Activated B cell treated with CpG ODN at 0.5 μM for 24 hours (primary cell): Measurements from ENCODE around the gene KRT32. TPM values are rescaled to one million over a fixed set of nuclear protein-coding genes. Genes with fewer than 3 reads are reported as not detected.

Source experiments
- ATAC-seq: fragments of 200-7000 bp; cut with Tn5 transposase; one replicate; pipeline ENCODE4 v1.10.0; 2021; ENCODE audit warnings: low read depth, mild to moderate bottlenecking, moderate library complexity
- CTCF ChIA-PET: fragments of 350-600 bp; sonication (Branson Sonifier 250); formaldehyde crosslinking; loops from one replicate; lab custom pipeline; 2021; ENCODE audit warnings: antibody characterized with exemption; lab: Charles Lee
- POLR2A ChIA-PET: fragments of 350-600 bp; sonication (Branson Sonifier 250); formaldehyde crosslinking; loops from one replicate; lab custom pipeline; 2021; ENCODE audit warnings: antibody characterized with exemption; lab: Charles Lee
- DNase-seq: peaks from one replicate; pipeline ENCODE4 v3.0.0; 2022
- H3K27ac Mint-ChIP-seq: one replicate; pipeline ENCODE4 v1.8.0; 2020; ENCODE audit warnings: mixed read lengths
- H3K27me3 Mint-ChIP-seq: one replicate; pipeline ENCODE4 v1.8.0; 2021; ENCODE audit warnings: mixed read lengths
- H3K36me3 Mint-ChIP-seq: one replicate; pipeline ENCODE4 v1.8.0; 2021; ENCODE audit warnings: low read depth, mixed read lengths
- H3K4me1 Mint-ChIP-seq: one replicate; pipeline ENCODE4 v1.8.0; 2021; ENCODE audit warnings: mixed read lengths
- H3K4me3 Mint-ChIP-seq: one replicate; pipeline ENCODE4 v1.8.0; 2020; ENCODE audit warnings: mild to moderate bottlenecking, mixed read lengths
- H3K9me3 Mint-ChIP-seq: one replicate; pipeline ENCODE4 v1.8.0; 2020; ENCODE audit warnings: mixed read lengths
- CTCF ChIP-seq: fragments of 200-600 bp; IDR thresholded peaks from one replicate; pipeline ENCODE4 v1.8.0; 2022; ENCODE audit warnings: antibody characterized with exemption, mild to moderate bottlenecking
- intact Hi-C: fragments of 100-400 bp; cut with micrococcal nuclease; formaldehyde crosslinking; loops from one replicate; pipeline ENCODE4 v1.15.1; 2024
- total RNA-seq: library from RNA; stranded (reverse); gene quantifications from 2 replicates; pipeline ENCODE4 v1.2.3, GENCODE V29; 2022

The KRT32 gene
- total RNA-seq, 1 donor from 2014 or later, result not detected

- Mint-ChIP-seq H3K4me3 (no peak overlapping the region), H3K4me1 (peaks cover 6% of the 10 kb centered on the region), H3K36me3 (no peaks in the 10 kb centered on the region), H3K27ac (no peak overlapping the region), H3K9me3 (no peaks in the 10 kb centered on the region), H3K27me3 (peaks cover 6% of the 10 kb centered on the region)
- ChIA-PET POLR2A (no interaction called here), CTCF (no interaction called here)
- DNase-seq (no peak), ATAC-seq (no peak)
- no peak for TF ChIP-seq CTCF
- intact Hi-C loops, result no loop called here
Observed at GRCh38 chr17:41476866-41477815, 10.0 kb upstream of the KRT32 start.

GRCh38 chr17:41475421-41475820, 8.2 kb upstream of the KRT32 start:
- intact Hi-C loops, result no loop called here
- H3K27ac Mint-ChIP-seq, result no peak overlapping the region
- ChIA-PET POLR2A (no interaction called here), CTCF (no interaction called here)
- no peak for TF ChIP-seq CTCF
- no peak overlapping the region for H3K4me3 Mint-ChIP-seq
- ATAC-seq (no peak), DNase-seq (no peak)
- no peaks in the 10 kb centered on the region for H3K9me3 Mint-ChIP-seq
- peaks cover 6% of the 10 kb centered on the region for H3K4me1 Mint-ChIP-seq
- H3K36me3 Mint-ChIP-seq, result no peaks in the 10 kb centered on the region
- H3K27me3 Mint-ChIP-seq, result peaks cover 6% of the 10 kb centered on the region

DNA sequence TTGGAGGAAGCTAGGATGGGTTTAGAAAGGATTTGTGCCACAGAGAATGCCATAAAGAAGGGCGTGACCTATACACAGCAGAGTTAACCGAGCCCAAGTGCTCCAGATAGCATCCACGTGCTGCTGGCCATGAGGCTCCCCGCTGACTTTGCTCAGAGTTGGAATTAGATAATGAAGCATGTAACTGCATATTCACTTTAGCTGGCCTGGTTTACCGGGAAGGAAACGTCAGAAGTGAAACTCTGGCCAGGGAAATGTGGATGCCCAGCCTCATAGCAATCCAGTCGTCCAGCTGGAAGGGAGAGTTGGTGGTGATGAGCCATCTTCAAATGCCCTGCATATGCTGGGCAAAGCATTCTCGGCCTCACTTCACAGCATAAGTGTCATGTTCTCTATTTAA, 7.7 kb upstream of the KRT32 start:
- DNase-seq (no peak), ATAC-seq (no peak)
- no peaks in the 10 kb centered on the region for H3K36me3 Mint-ChIP-seq
- CTCF ChIA-PET, result no interaction called here
- intact Hi-C loops, result no loop called here
- POLR2A ChIA-PET, result no interaction called here
- H3K27ac Mint-ChIP-seq, result no peak overlapping the region
- peaks cover 6% of the 10 kb centered on the region for H3K27me3 Mint-ChIP-seq
- peaks cover 2% of the 10 kb centered on the region for H3K4me1 Mint-ChIP-seq
- no peak for TF ChIP-seq CTCF
- H3K9me3 Mint-ChIP-seq, result no peaks in the 10 kb centered on the region
- no peak overlapping the region for H3K4me3 Mint-ChIP-seq

GRCh38 chr17:41468346-41468745, 1.2 kb upstream of the KRT32 start:
- no peaks in the 10 kb centered on the region for H3K36me3 Mint-ChIP-seq
- H3K27me3 Mint-ChIP-seq, result peaks cover 17% of the 10 kb centered on the region
- DNase-seq (no peak), ATAC-seq (no peak)
- no peak overlapping the region for H3K27ac Mint-ChIP-seq
- peaks cover 7% of the 10 kb centered on the region for H3K9me3 Mint-ChIP-seq
- ChIA-PET CTCF (no interaction called here), POLR2A (no interaction called here)
- intact Hi-C loops, result no loop called here
- H3K4me1 Mint-ChIP-seq, result no peaks in the 10 kb centered on the region
- TF ChIP-seq CTCF, result no peak
- H3K4me3 Mint-ChIP-seq, result no peak overlapping the region

DNA sequence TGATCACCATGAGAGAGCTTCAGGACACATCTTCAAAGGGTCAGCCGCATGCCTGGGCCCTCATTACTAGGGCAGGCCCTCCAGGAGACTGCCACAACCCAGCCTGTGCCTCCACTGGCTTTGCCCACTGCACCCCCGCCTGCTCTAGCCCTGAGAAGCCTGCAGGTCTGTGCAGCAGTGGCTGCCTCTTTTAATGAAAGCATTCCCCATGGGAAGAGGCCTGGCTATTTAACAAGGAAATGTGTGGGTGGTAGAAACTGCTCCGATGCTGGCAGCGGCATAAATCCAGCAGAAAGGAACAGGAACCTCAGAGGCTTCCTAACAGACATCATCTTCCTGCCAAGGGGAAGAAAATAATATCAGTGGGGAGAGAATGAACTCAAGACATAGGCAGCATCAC, 375 bp upstream of the KRT32 start:
- peaks cover 16% of the 10 kb centered on the region for H3K27me3 Mint-ChIP-seq
- ATAC-seq, result no peak
- POLR2A ChIA-PET, result no interaction called here
- no peak overlapping the region for H3K4me3 Mint-ChIP-seq
- no peaks in the 10 kb centered on the region for H3K4me1 Mint-ChIP-seq
- no peak for TF ChIP-seq CTCF
- intact Hi-C loops, result no loop called here
- DNase-seq, result no peak
- CTCF ChIA-PET, result no interaction called here
- H3K27ac Mint-ChIP-seq, result no peak overlapping the region
- peaks cover 7% of the 10 kb centered on the region for H3K9me3 Mint-ChIP-seq
- H3K36me3 Mint-ChIP-seq, result no peaks in the 10 kb centered on the region
